Stomach smooth muscle (tissue), 2 donors: ENCODE results near the gene FGF18.
"Not testable (repeated sequence)": the region's sequence is repeated elsewhere in the genome, so short reads cannot be mapped to it uniquely, and the experiment has no call there.

Experiments
- H3K27ac ChIP-seq: one replicate; pipeline ENCODE4 v1.7.0; 2013; ENCODE audit warnings: mild to moderate bottlenecking, low read length, inconsistent platforms
- H3K27me3 ChIP-seq, 2 donors: one replicate each; pipeline ENCODE4 v1.7.0; 2013; ENCODE audit warnings: low read length in 2 of 2; ENCODE audit not compliant: insufficient read depth in 2 of 2, control insufficient read depth in 1 of 2
- H3K36me3 ChIP-seq, 2 donors: one replicate each; pipeline ENCODE4 v1.7.0; 2013; ENCODE audit warnings: low read length in 2 of 2; ENCODE audit not compliant: control insufficient read depth in 2 of 2, insufficient read depth in 2 of 2
- H3K4me1 ChIP-seq: one replicate; pipeline ENCODE4 v1.7.0; 2013; ENCODE audit warnings: low read length; ENCODE audit not compliant: control insufficient read depth, insufficient read depth
- H3K4me3 ChIP-seq, 2 donors: one replicate each; pipeline ENCODE4 v1.7.0; 2013; ENCODE audit warnings: low read length in 2 of 2
- H3K9ac ChIP-seq, 2 donors: one replicate each; pipeline ENCODE4 v1.7.0; 2013; ENCODE audit warnings: low read length in 2 of 2, mild to moderate bottlenecking in 1 of 2
- H3K9me3 ChIP-seq, 2 donors: one replicate each; pipeline ENCODE4 v1.7.0; 2013; ENCODE audit warnings: low read length in 2 of 2; ENCODE audit not compliant: control insufficient read depth in 2 of 2
- donor health status: healthy.
- donor health status: Pancreatic carcinoma.

Gene FGF18

DNA sequence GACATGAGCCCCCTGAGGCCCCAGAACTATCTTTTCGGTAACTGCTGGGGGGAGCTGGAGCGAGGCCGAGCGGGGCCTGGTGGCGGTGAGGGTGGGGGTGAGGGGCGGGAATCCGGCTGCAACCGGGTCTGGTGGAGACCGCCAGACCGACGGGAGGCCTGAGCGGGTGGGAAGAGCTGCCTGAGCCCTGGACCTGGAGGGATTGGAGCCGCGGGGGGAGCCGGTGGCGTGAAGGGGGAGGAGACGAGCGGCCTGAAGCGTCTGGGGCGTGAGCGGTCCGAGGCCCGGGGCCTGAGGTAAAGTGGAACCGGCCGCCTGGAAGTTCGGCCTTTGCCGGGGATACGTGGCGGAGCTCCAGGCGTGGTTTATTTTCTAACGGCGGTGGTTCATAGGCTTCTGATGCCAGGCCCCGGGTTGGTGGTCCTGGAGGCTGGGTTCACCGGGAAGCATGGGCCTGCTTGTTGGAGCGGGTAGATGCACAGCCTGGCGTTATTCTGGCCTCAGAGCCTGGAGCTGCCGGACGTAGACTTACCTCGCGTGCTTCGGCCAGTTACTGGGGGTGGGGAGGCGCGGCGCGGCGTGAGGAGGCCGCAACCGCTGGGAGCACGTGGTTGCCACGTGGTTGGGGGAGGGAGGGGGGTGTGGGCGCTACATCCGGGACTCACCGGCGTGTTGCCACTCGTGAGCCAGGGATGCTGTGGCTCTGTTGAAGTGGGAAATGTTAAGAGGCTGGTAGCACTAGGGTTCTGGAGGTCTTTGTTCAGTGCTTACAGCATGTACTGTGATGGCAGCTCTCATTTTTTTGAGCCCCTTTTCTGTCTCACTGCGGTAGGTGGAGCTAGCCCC, 31.3 kb upstream of the FGF18 start:
- Histone ChIP-seq H3K27me3 (no peaks in the 10 kb centered on the region), H3K36me3 (peaks cover 8 to 14% of the 10 kb centered on the region in 2 donors), H3K27ac (peak overlapping the region; percentile 92), H3K4me3 (peak overlapping the region; percentile 68 to 94), H3K9me3 (no peaks in the 10 kb centered on the region), H3K4me1 (peaks cover 13% of the 10 kb centered on the region), H3K9ac (peak overlapping the region; percentile 84 to 98)

DNA sequence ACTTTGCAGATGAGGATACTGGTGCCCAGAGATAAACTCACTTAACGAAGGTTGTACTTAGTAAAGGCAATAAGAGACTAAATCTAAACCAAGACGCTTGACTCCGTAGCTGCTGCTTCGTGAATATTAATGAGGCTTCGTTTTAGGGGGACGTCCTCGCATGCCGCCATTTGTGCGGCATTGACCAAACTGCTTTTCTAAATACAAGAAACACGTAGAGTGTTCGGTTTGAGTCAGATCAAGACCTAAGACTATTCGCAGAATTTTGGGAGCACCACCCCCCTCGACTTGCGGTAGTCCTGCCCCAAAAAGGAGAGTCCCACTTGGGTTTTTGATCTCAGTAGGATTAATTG, 30.7 kb upstream of the FGF18 start:
- H3K9ac ChIP-seq: peak overlapping the region in 1 of 2 donors; percentile 98
- H3K27me3 ChIP-seq: no peaks in the 10 kb centered on the region
- peak overlapping the region; percentile 92 for H3K27ac ChIP-seq
- H3K4me3 ChIP-seq: peak overlapping the region; percentile 68 to 94
- H3K4me1 ChIP-seq: peaks cover 13% of the 10 kb centered on the region
- H3K9me3 ChIP-seq: no peaks in the 10 kb centered on the region
- peaks cover 8 to 19% of the 10 kb centered on the region in 2 donors for H3K36me3 ChIP-seq

DNA sequence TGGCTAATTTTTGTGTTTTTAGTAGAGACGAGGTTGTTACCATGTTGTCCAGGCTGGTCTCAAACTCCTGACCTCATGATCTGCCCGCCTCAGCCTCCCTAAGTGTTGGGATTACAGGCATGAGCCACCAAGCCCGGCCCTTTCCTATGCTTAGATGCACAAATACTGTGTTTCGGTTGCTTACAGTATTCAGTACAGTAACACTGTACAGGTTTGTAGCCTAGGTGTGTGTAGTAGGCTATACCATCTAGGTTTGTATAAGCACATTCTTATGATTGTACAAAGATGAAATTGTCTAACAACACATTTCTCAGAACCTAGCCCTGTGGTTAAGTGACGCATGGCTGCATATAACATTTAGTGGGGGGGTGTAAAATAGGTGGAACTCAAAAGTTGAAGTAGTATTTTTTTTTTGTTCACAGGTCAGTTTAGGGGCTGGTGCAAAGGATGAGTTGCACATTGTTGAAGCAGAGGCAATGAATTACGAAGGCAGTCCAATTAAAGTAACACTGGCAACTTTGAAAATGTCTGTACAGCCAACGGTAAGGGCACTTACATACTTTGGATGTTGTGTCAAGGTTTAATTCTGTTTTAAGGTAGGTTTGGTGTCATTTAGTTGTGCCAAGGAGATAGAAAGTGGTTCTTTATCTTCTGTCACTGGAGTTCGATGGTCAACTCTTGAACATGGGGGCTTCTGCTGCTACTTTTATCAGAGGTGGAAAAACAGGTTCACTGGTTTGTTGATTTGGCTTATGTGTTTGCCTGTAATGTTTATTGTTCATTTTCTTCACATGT, 28.4 kb upstream of the FGF18 start:
- H3K27ac ChIP-seq: no peak overlapping the region
- no peaks in the 10 kb centered on the region for H3K9me3 ChIP-seq
- H3K4me3 ChIP-seq: no peak overlapping the region
- peaks cover 13% of the 10 kb centered on the region for H3K4me1 ChIP-seq
- no peak overlapping the region for H3K9ac ChIP-seq
- no peaks in the 10 kb centered on the region for H3K27me3 ChIP-seq
- peaks cover 20 to 25% of the 10 kb centered on the region in 2 donors for H3K36me3 ChIP-seq

DNA sequence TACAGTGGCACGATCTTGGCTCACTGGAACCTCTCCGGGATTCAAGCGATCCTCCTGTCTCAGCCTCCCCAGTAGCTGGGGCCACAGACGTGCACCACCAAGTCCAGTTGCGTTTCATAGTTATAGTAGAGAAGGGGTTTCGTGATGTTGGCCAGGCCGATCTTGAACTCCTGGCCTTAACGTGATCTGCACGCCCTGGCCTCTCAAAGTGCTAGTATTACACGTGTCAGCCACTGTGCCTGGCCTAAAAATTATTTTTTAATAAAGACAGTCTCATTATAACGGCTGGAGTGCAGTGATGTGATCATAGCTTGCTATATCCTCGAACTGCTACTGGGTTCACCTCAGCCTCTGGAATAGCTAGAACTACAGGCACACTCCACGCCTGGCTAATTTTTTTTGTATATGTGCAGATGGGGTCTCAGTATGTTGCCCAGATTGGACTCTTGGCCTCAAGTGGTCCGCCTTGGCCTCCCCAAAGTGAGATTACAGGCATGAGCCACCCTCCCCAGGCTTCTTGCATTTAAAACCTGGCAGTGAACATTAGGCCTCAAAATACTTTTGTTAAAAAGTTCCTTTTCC, 27.4 kb upstream of the FGF18 start:
- Histone ChIP-seq H3K27me3 (no peaks in the 10 kb centered on the region), H3K27ac (no peak overlapping the region), H3K9ac (no peak overlapping the region), H3K4me1 (peaks cover 9% of the 10 kb centered on the region), H3K36me3 (peaks cover 26 to 27% of the 10 kb centered on the region in 2 donors), H3K9me3 (no peaks in the 10 kb centered on the region), H3K4me3 (no peak overlapping the region)

DNA sequence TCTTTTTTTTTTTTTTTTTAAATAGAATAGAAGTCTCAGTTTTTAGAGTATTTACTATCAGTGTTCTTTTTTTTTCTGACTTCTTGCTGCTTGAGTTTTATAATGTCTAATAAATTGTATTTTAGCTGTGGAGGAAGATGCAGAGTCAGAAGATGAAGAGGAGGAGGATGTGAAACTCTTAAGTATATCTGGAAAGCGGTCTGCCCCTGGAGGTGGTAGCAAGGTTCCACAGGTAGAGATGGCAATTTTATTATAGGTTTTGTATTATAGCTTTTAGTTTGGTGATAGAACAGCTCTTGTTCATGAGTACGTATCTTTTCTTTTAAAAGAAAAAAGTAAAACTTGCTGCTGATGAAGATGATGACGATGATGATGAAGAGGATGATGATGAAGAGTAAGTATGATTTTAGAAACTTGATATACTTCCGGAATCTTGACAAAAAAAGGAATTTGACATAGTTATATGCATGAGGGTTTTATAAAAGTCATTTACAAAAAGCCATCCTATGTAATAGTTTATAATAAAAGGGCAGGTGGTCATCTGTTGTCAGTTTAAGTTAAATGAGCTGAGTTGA, 26.8 kb upstream of the FGF18 start:
- no peaks in the 10 kb centered on the region for H3K27me3 ChIP-seq
- no peak overlapping the region for H3K4me3 ChIP-seq
- peaks cover 9% of the 10 kb centered on the region for H3K4me1 ChIP-seq
- no peak overlapping the region for H3K27ac ChIP-seq
- peaks cover 27 to 29% of the 10 kb centered on the region in 2 donors for H3K36me3 ChIP-seq
- no peak overlapping the region for H3K9ac ChIP-seq
- H3K9me3 ChIP-seq: no peaks in the 10 kb centered on the region

DNA sequence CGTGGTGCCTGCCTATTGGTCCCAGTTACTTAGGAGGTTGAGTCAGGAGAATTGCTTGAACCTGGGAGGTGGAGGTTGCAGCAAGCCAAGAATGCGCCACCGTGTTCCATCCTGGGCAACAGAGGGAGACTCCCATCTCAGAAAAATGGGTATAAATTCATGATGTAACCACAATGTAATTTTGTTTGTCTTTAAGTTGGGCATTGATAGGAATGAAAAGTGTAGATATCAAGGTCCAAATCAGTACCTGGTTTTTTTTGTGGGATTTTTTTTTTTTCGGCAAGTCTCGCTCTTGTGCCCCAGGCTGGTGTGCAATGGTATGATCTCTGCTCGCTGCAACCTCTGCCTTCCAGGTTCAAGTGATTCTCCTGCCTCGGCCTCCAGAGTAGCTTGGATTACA, 24.4 kb upstream of the FGF18 start:
- no peak overlapping the region for H3K27ac ChIP-seq
- H3K36me3 ChIP-seq: peaks cover 31 to 32% of the 10 kb centered on the region in 2 donors
- no peaks in the 10 kb centered on the region for H3K27me3 ChIP-seq
- no peaks in the 10 kb centered on the region for H3K9me3 ChIP-seq
- H3K4me1 ChIP-seq: peaks cover 2% of the 10 kb centered on the region
- H3K9ac ChIP-seq: no peak overlapping the region
- H3K4me3 ChIP-seq: no peak overlapping the region

DNA sequence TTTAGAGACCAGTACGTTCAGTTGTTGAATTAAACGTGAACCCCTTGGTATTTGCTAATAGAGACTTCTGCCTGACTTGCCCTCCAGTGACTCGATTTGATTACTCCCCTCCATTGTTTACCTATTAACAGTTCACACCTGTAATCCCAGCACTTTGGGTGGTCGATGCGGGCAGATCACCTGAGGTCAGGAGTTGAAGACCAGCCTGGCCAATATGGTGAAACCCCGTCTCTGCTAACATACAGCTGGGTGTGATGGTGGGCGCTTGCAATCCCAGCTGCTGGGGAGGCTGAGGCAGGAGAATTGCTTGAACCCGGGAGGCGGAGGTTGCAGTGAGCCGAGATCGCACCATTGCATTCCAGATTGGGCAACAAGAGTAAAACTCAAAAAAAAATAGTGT, 22.9 kb upstream of the FGF18 start:
- H3K27me3 ChIP-seq, H3K4me1 ChIP-seq, H3K9ac ChIP-seq, H3K4me3 ChIP-seq, H3K9me3 ChIP-seq, H3K27ac ChIP-seq: not testable (repeated sequence)
- peaks cover 41 to 45% of the 10 kb centered on the region in 2 donors for H3K36me3 ChIP-seq

DNA sequence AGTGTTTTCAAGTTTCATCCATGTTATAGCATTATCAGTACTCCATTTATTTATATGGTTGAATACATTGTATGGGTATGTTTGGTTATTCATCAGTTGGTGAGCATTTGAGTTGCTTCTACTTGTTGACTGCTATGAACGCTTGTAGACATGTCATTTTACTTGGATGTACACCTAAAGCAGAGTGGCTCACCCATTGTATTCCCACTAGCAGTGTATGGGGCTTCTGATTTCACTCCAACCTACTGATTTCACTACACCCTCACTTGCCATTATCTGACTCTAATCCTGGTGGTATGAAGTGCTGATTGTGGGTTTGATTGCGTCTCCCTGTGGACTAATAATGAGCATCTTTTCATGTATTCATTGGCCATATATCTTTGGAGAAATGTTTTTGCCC, 22.3 kb upstream of the FGF18 start:
- Histone ChIP-seq H3K27ac (no peak overlapping the region), H3K36me3 (peaks cover 40 to 44% of the 10 kb centered on the region in 2 donors), H3K9me3 (no peaks in the 10 kb centered on the region), H3K9ac (no peak overlapping the region), H3K4me3 (no peak overlapping the region), H3K27me3 (no peaks in the 10 kb centered on the region), H3K4me1 (peaks cover under 1% of the 10 kb centered on the region)

DNA sequence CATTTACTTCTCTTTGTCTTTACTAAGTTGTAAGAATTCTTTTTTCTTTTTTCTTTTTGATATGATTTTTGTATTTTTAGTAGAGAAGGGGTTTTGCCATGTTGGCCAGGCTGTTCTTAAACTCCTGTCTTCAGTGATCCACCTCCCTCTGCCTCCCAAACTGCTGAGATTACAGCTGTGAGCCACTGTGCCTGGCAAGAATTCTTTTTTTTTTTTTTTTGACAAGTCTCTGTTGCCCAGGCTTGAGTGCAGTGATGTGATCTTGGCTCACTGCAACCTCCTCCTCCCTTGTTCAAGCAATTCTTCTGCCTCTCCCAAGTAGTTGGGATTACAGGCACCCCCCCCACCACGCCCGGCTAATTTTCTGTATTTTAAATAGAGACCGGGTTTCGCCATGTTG, 21.8 kb upstream of the FGF18 start:
- Histone ChIP-seq H3K9ac (no peak overlapping the region), H3K27ac (no peak overlapping the region), H3K4me3 (no peak overlapping the region), H3K36me3 (peaks cover 40 to 43% of the 10 kb centered on the region in 2 donors), H3K27me3 (no peaks in the 10 kb centered on the region), H3K9me3 (no peaks in the 10 kb centered on the region), H3K4me1 (no peaks in the 10 kb centered on the region)

DNA sequence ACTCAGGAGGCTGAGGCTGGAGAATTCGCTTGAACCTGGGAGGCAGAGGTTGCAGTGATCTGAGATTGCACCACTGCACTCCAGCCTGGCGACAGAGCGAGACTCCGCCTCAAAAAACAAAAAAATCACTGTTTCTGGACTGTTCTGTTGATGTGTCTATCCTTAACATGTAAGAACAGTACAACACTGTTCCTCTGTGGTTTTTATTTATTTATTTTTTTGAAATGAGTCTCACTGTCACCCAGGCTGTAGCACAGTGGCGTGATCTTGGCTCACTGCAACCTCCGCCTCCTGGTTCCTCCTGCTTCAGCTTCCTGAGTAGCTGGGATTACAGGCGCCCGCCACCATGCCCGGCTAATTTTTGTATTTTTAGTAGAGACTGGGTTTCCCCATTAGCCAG, 20.8 kb upstream of the FGF18 start:
- H3K27me3 ChIP-seq, H3K4me1 ChIP-seq, H3K9me3 ChIP-seq, H3K27ac ChIP-seq, H3K4me3 ChIP-seq, H3K9ac ChIP-seq: not testable (repeated sequence)
- H3K36me3 ChIP-seq: peaks cover 31 to 43% of the 10 kb centered on the region in 2 donors
